CD4-positive, alpha-beta T cell treated with Interleukin-21 for 1 hour (primary cell): Measurements from ENCODE around the gene SMIM14.
A peak's percentile ranks its signal among the peaks of the same experiment; 100 is the strongest.
"Not testable (repeated sequence)": the region's sequence is repeated elsewhere in the genome, so short reads cannot be mapped to it uniquely, and the experiment has no call there.

ENCODE experiments used
- DNase-seq: peaks from one replicate; pipeline ENCODE4 v3.0.0-alpha.2; 2020

SMIM14 gene

GRCh38 chr4:39528061-39528465 lies 110.6 kb downstream of the SMIM14 start:
- DNase-seq = no peak

GRCh38 chr4:39527296-39528060 lies 111.2 kb downstream of the SMIM14 start, which contains the start of gene UGDH:
TSS of gene UGDH (minus strand) at chr4:39527439. CDS start at chr4:39521512, 5,927 bp downstream.
- DNase-seq = peak; percentile 91

- DNase-seq = no peak
Measured at GRCh38 chr4:39526765-39527295, 111.8 kb downstream of the SMIM14 start.

- DNase-seq = no peak
Measured at GRCh38 chr4:39525822-39526690, 112.6 kb downstream of the SMIM14 start.

DNA sequence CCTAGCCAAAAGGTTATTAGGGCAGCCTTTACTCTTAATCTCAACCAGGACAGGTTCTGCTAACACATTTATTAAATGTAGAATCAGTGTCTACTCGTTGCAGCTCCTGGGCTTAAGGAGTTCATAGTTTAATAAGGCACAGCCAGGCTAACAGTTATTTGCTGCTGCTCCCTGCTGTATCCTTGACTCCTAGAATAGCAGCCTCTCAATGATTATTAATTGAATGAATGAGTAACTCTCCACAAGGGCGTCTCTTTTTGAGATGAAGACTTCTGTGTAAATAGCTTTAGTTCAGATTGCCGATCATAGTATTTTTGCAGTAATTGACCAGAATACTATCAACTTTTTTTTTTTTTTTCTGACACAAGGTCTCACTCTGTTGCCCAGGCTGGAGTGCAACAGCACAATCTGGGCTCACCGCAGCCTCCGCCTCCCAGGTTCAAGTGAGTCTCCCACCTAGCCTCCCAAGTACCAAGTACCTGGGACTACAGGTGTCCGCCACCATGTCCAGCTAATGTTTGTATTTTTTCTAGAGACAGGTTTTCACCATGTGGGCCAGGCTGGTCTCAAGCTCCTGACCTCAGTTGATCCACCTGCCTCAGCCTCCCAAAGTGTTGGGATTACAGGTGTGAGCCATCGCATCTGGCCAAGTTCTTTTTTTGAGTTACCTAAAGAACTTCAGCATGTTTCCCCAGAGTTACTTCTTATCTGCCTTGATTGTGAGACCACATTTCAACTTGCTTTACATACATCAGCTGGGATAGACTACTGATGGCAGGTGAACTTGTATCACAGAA lies 114.3 kb downstream of the SMIM14 start:
- no peak for DNase-seq

DNA sequence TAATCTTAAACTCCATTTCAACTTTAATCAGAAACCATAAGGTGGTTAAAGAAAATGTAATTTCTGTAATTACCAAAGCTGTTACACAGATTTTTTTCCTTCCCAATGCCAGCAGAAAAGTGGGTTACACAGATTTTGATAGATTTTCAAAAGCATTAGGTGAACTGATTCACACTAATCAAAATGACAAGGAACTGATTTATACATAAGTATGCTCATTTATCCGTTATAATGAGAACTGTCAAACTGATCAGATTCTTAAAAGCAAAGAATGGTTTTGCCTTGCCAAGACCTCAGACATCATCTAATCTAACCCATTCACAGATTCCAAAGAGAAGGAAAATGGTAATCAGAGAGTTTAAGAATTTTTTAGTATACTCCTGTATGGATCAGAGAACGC lies 116.6 kb downstream of the SMIM14 start:
- DNase-seq = no peak

DNA sequence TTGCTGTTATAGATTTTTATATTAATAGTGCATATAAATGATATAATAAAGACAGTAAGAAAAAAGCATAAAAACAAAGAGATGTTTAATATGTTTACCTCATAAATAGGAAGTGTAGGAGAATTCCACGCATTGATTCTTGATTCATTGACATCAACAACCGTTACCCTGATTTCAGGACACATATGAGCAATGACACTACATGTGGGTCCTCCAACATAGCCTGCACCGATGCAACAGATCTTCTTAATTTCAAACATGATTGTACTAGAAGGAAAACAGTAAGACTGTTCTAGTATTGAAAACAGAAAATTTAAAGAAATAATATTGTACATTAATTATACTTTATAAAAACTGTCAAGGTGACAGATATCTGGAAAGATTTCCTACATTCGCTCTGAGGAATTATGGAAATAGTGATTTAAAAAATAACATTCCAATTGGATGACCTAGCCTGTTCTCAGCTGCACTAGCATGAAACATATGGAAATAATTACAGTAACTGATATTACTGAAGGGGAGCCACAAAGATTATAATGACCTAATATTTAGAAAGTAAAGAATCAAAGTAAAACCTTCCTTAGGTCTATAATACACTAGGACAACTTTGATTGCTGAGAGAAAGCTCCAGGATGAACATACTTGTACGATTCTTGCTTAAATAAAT lies 117.3 kb downstream of the SMIM14 start:
- no peak for DNase-seq

DNA sequence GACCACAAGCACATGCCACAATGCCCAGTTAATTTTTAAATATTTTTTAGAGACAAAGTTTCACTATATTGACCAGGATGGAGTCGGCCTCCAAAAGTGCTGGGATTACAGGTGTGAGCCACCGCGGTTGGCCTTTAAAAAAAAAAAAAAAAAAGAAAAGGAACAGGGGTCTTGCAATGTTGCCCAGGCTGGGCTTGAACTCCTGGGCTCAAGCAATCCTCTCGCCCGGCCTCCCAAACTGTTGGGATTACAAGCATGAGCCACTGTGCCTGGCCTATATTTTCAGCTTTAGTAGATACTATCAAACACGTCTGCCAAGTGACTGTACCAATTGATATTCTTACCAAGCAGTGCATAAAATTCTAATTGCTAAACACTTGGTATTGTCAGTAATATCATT lies 120.2 kb downstream of the SMIM14 start:
- no peak for DNase-seq

DNA sequence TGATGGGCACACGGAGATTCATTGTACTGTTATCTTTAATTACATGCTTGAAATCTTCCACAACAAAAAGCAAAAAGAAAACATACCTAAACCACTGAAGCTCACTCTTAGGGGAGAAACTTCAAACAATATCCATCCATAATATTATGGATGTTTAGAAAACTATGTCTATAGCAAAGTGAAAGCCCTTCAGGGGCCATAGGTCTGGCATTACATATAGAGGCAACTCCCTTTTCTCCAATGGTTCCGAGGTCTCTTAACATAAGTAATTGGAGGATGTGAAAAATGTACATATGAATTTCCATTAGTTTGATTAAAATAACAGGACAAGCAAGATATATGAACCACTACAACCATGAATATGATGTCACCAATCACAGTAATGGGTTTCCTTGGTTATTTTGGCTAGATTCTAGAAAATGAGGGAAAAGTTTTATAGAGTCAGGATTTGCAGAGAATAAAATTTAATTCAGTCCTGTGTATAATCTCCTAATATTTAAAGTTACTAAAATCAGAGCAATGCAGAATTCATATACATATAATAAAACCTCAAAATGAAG lies 122.2 kb downstream of the SMIM14 start:
- DNase-seq = no peak

GRCh38 chr4:39515669-39516401 lies 122.8 kb downstream of the SMIM14 start:
- DNase-seq = not testable (repeated sequence)

DNA sequence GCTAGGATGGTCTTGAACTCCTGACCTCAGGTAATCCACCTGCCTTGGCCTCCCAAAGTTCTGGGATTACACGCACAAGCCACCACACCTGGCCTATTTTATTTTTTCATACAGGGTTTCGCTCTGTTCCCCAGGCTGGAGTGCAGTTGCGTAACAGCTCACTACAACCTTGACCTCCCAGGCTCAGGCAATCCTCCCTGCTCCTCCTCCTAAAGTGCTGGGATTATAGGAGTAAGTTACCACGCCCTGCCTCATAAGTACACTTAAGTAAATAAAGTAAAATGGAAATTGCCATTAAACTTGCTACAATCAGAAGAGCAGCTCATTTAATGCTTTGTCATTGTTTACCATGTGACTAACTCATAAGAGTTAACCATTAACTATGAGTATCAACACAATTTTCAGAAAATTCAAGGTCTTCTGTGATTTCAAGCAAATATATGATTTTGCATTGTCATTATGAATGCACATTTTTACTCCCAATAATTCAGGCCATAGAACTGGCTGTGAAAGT lies 123.7 kb downstream of the SMIM14 start:
- no peak for DNase-seq

DNA sequence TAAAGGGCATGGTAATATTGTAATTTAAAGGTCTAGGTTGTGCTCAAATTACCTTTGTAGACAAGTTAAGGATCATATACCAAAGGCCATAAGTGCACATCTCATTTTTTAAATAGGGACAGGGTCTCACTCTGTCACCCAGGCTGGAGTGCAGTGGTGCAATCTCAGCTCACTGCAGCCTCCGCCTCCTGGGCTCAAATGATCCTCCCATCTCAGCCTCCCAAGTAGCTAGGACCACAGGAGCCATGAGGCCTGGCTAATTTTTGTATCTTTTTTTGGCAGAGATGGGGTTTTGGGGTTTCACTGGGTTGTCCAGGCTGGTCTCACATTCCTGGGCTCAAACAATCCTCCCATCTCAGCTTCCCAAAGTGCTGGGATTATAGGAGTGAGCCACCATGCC lies 124.4 kb downstream of the SMIM14 start:
- not testable (repeated sequence) for DNase-seq

GRCh38 chr4:39510348-39510929 lies 128.2 kb downstream of the SMIM14 start:
- DNase-seq = no peak

DNA sequence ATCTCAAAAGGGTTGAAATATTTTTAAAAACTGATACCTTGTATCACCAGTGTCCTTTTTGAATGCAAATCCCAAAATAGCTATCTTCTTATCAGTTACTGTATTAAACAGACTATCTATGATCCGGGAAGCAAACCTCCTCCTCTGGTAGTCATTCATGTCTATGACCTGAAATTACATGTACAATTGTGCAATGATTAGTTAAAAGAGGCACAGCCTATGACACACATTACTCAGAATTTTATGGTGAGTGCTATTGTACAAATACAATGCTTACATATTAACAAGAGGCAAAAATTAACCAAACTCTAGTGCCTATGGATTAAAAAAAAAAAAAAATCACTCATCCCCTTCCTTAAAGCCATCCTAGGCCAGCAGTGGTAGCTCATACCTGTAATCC lies 133.1 kb downstream of the SMIM14 start:
- no peak for DNase-seq

- no peak for DNase-seq
Measured at GRCh38 chr4:39504538-39504937, 134.1 kb downstream of the SMIM14 start.

DNA sequence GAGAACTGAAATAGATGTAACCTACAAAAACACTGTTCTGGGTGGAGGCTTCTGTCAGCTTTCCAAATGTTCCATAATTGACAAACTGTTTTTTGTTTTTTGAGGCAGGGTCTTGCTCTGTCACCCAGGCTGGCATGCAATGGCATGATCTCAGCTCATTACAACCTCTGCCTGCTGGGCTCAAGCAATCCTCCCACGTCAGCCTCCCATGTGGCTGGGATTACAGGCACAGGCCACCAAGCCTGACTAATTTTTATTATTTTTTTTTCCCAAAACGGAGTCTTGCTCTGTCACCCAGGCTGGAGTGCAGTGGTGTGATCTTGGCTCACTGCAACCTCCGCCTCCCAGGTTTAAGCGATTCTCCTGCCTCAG lies 136.0 kb downstream of the SMIM14 start:
- not testable (repeated sequence) for DNase-seq

DNA sequence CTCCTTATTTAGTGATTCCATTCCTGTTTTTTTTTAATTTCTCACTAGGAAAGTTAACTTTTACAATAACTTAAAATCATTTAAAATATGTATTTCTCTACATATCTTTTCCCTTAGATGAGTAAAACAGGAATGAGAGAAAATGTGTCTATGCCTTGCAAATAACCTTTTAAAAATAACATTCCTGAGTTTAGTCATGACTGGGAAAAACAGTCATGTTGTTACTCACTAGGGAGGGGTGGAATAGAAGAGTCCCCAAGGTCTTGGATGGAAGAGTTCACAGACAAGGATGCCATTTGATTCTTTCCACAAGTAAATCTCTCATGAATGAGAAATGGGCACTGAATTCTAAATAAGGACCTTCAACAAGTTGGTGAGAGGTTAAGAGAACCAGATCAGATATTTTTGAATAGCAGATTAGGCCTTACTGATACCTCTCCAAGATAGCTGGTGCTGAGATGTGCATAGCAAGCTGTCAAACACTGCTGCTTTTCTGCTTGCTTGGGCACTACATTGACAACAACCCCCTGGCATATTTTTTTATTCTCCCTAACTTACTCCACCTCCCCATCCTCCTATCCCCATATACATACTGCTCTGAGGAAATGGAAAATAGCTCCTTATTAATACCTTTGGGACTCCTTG lies 136.5 kb downstream of the SMIM14 start:
- DNase-seq = no peak

GRCh38 chr4:39498727-39499020 lies 140.0 kb downstream of the SMIM14 start:
- no peak for DNase-seq

DNA sequence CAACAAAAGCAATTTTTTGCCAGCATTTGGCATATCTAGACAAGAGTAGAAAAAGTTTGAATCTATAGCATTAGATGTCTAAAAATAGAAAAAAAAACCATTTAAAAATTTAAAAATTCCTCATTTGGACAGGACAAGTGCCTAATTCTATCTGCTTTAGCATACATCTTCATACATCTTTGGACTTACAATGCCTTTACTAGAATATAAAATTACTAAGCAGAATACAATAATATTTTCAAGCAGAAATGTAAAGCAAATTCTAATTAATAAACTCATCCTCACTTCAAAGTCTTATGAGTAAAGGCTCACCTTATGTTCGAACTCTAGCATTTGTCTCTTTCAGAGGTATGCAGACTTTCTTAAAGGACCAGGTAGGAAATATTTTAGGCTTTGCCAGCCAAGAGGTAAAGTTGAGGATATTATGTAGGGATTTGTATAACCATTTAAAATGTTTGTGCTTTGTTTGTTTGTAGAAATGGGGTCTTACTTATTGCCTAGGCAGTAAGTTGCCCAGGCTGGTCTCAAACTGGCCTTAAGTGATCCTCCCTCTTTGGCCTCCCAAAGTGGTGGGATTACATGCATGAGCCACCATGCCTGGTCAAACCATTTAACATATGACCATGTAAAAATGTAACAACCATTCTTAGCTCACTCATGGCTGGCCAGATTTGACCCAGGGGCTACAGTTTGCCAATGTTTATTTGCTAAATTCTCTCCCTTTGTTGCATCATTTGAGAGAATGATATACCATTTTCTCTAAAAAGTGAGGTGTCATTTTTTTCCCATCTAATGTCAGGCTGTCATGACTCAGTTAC lies 140.5 kb downstream of the SMIM14 start:
- DNase-seq = no peak
